Retinal pigment epithelial cell (primary cell): ENCODE data around the gene BICRAL.
A peak's percentile ranks its signal among the peaks of the same experiment; 100 is the strongest.

Source experiments
- DNase-seq: peaks from one replicate; pipeline ENCODE4 v3.0.0-alpha.2; 2010; ENCODE audit warnings: low read depth
- H3K4me3 ChIP-seq: 2 replicates; pipeline ENCODE4 v1.5.1; 2011; ENCODE audit warnings: mild to moderate bottlenecking, low read length, control low read depth, moderate library complexity
- TF ChIP-seq, protein P1 (sequence below): conservative IDR thresholded peaks from 2 replicates; pipeline ENCODE4 v1.5.1; 2011; ENCODE audit warnings: low read depth, low read length, control low read depth, inconsistent platforms

The BICRAL gene

DNA sequence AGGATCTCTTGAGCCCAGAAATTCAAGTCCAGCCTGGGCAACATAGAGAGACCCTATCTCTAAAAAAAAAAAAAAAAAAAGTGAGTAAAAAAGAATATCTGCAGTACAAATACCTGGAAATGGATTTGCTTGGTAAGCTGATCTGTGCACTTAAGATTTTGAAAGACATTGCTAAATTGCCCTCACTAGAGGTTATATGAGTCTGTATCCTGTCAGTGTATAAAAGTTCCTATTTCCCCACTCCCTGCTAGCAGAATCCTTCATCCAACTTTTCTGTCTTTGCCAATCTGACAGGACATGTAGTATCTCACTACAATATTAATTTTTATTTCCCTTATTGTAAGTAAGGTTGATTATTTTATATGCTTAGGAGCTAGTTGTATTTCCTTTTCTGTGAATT is 36.1 kb downstream of the BICRAL start:
- no peak for DNase-seq
- TF ChIP-seq, protein P1, sequence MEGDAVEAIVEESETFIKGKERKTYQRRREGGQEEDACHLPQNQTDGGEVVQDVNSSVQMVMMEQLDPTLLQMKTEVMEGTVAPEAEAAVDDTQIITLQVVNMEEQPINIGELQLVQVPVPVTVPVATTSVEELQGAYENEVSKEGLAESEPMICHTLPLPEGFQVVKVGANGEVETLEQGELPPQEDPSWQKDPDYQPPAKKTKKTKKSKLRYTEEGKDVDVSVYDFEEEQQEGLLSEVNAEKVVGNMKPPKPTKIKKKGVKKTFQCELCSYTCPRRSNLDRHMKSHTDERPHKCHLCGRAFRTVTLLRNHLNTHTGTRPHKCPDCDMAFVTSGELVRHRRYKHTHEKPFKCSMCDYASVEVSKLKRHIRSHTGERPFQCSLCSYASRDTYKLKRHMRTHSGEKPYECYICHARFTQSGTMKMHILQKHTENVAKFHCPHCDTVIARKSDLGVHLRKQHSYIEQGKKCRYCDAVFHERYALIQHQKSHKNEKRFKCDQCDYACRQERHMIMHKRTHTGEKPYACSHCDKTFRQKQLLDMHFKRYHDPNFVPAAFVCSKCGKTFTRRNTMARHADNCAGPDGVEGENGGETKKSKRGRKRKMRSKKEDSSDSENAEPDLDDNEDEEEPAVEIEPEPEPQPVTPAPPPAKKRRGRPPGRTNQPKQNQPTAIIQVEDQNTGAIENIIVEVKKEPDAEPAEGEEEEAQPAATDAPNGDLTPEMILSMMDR: no peak
- no peak overlapping the region for H3K4me3 ChIP-seq

DNA sequence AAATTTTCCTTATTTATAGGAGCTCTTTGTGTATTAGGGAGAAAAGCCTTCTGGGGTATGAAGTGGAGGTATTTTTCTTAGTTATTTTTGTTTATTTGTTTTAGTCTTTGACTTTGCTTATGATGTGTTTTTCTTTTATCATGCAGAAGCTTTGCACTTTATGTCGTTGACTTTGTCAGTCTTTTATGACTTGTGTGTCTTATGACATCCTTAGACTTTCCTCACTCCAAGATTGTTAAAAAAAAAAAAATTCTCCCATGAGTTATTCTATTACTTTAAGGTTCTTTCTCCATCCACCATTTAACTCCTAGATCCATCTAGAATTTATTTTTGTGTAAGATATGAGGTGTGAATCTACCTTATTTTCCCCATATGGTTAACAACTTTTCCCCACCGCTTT is 36.6 kb downstream of the BICRAL start:
- TF ChIP-seq, protein P1: no peak
- no peak overlapping the region for H3K4me3 ChIP-seq
- no peak for DNase-seq

DNA sequence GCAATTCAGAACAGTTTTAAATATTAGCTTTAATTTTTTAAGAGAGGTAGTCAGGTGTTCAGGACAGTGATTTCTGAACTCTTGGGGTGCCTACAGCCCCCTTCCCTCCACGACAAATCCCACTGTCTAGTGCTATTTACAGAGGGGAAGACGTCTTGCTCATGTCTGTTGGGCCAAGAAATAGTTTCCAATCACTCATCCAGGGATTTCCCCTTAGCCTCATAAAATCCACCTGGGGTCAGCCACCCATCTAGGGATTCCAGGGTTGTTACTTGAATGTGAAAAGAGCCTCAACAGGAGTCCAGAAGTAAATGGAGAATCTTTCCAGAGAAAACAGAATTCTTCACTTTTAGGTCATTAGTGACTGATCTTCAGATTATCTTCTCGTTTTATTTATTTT is 37.0 kb downstream of the BICRAL start:
- TF ChIP-seq, protein P1: no peak
- no peak overlapping the region for H3K4me3 ChIP-seq
- no peak for DNase-seq

DNA sequence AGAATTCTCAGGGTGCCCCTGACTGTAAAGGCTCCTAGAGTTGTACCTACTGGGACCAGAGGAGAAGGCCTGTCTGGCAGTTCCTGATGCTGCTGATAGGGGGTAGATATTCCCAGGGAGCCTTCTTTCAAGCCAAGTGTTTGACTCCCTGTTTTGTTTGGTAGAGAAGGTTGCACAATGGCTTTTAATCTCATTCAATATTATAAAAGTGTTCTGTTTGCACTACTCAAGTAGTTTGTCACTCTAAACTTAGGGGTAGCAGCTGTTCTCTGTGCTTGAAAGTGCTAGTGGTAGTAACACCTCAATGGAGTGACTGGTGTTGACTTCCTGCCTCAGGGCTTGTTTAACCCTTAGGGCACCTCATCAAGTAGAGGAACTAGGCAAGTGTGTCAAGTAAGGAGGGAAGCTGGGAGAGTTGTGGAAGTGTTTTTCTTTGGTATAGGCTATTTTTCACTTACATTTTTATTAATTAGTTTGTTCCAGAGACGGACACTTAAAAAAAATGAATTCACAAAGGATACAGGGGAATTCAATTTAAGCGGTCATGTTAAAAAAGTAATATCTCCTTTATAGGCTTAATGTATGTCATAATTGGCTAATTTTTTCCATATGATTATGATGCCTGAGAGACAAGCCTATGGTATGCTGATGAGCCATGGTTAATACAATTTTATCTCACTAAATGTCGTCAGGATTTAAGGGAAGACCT is 38.1 kb downstream of the BICRAL start:
- DNase-seq: no peak
- H3K4me3 ChIP-seq: no peak overlapping the region
- TF ChIP-seq, protein P1: peak; percentile 23

DNA sequence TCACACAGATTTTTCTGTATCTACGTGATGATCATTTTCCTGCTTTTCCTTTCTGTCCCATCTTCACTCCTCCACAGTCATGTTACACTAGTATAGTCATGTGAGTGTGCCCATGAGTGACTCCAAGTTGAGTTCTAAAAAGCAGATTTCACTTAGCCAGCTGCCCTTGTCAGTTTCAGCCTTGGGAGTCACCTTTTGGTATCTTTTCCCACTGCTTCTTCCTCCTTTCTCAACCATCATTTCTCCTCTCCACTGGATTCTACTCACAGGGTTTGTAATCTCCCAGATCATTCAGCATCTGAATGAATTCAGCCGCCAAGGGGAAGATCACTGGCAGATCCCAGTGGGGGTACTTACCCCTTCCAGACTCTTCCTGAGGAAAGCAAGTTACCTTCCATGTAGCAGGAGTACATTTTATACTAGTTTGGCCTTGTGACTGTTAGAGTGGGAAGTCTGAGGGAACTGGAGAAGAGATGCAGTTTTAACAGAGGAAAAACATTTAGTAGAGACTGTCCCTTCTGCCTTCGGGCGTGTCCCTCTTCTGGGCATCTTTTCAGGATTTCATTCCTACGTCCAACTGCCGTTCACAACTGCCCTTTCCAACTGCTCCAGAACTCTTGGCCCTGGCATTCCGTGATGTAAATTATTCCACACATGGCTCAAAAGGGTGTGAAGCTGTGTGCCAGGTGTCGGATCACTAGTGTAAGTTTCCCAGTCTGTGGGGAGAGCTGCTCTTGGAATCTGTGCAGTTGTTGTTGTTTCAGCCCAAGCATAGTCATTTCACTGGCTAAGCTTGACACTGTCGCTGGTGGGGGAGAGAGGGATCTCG is 38.9 kb downstream of the BICRAL start:
- TF ChIP-seq, protein P1: no peak
- no peak for DNase-seq
- no peak overlapping the region for H3K4me3 ChIP-seq

DNA sequence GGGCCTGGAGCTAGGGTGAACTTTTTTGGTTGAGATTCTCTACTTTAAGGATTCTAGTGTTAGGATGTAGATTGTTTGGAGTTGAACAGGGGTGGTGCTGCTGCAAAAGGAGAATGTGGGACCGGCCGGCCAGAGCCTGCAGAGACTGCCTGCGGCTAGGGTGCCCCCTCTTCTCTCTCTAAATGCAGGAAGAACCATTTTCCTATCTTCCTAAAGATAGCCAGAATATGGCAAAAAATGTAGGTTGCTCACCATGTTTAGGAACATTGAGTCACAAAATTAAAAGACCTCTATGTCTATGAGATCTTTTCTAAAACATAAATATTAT is 39.5 kb downstream of the BICRAL start:
- TF ChIP-seq, protein P1: no peak
- no peak overlapping the region for H3K4me3 ChIP-seq
- DNase-seq: no peak

DNA sequence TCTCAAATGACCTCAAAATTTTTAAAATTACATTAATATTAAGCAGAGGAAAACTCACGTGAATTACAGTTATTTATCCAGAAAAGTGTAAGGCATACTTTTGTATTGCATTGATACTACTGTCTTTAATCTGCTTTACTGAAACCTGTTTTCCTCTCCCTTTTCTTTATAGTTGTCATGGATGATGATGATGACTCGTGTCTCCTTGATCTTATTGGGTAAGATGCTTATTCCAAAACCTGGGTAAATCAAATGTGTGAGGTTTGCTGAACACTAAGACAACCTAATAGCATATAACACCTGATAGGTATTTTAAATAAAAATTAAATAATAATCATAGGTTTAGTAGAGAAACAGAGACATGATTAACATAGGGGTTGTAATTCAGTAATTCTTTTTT is 40.0 kb downstream of the BICRAL start:
- DNase-seq: no peak
- no peak overlapping the region for H3K4me3 ChIP-seq
- TF ChIP-seq, protein P1: no peak
